BE2C (cell line): Measurements from ENCODE around the gene GPC3.

Experiments used
- DNase-seq: peaks from one replicate; pipeline ENCODE4 v3.0.0-alpha.2; 2020
- H3K27me3 ChIP-seq: fragments of 250-450 bp; sonication (Bioruptor Pico); 2 replicates; pipeline ENCODE4 v1.5.1; 2020; ENCODE audit warnings: mild to moderate bottlenecking
- H3K36me3 ChIP-seq: fragments of 250-450 bp; sonication (Bioruptor Pico); 2 replicates; pipeline ENCODE4 v1.5.1; 2020; ENCODE audit warnings: mild to moderate bottlenecking
- H3K4me1 ChIP-seq: fragments of 250-450 bp; sonication (Bioruptor Pico); 2 replicates; pipeline ENCODE4 v1.5.1; 2020
- H3K4me3 ChIP-seq: 2 replicates; pipeline ENCODE4 v1.5.1; 2011; ENCODE audit warnings: low read depth, low read length
- H3K9me3 ChIP-seq: fragments of 250-450 bp; sonication (Bioruptor Pico); 2 replicates; pipeline ENCODE4 v1.5.1; 2020
- TF ChIP-seq, protein P1 (sequence below): IDR thresholded peaks from 2 replicates; pipeline ENCODE4 v1.5.1; 2012; ENCODE audit warnings: mild to moderate bottlenecking, low read depth, low read length

GPC3 gene

DNA sequence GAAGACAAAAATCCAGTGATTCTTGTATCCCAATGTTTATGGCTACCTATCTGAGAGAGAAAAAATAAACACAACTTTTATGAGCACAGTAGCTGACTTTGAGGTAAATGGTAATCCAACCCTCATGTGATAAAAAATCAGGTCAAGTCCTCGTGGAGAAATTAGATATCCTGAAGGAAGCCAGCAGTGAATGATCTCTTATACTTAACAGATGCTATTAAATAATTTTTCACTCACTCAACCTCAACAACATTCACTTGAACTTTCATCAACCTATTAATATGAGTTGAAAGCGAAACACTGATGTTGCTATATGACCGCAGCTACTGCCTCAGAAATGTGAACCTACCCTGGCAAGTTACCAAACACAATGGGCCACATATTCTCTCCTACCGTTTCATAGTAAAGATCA, 105.4 kb downstream of the GPC3 start:
- no peaks in the 10 kb centered on the region for H3K36me3 ChIP-seq
- no peaks in the 10 kb centered on the region for H3K27me3 ChIP-seq
- no peaks in the 10 kb centered on the region for H3K4me1 ChIP-seq
- H3K4me3 ChIP-seq = no peak overlapping the region
- no peak for DNase-seq
- TF ChIP-seq, protein P1, sequence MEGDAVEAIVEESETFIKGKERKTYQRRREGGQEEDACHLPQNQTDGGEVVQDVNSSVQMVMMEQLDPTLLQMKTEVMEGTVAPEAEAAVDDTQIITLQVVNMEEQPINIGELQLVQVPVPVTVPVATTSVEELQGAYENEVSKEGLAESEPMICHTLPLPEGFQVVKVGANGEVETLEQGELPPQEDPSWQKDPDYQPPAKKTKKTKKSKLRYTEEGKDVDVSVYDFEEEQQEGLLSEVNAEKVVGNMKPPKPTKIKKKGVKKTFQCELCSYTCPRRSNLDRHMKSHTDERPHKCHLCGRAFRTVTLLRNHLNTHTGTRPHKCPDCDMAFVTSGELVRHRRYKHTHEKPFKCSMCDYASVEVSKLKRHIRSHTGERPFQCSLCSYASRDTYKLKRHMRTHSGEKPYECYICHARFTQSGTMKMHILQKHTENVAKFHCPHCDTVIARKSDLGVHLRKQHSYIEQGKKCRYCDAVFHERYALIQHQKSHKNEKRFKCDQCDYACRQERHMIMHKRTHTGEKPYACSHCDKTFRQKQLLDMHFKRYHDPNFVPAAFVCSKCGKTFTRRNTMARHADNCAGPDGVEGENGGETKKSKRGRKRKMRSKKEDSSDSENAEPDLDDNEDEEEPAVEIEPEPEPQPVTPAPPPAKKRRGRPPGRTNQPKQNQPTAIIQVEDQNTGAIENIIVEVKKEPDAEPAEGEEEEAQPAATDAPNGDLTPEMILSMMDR = no peak
- no peaks in the 10 kb centered on the region for H3K9me3 ChIP-seq

DNA sequence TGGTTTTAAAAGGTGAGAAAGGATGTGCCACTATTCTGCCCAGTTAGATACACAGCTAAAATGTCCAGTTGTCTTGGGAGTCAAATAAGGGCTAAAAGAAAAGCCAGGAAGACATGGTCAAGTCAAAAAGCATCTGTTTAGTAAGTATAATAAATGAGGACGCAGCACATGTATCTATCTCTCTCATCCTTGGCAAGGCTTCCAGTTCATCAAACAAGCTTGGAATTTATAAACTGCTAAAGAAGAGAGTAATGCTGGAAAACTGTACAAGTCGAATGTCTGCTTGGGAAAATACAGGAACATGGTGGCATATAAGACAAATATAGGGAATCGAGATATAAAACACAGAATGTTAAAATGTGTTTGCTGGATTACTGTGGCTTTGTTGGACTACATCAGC, 106.7 kb downstream of the GPC3 start:
- Histone ChIP-seq H3K9me3 (no peaks in the 10 kb centered on the region), H3K4me3 (no peak overlapping the region), H3K27me3 (no peaks in the 10 kb centered on the region), H3K4me1 (no peaks in the 10 kb centered on the region), H3K36me3 (no peaks in the 10 kb centered on the region)
- DNase-seq = no peak
- TF ChIP-seq, protein P1 = no peak

DNA sequence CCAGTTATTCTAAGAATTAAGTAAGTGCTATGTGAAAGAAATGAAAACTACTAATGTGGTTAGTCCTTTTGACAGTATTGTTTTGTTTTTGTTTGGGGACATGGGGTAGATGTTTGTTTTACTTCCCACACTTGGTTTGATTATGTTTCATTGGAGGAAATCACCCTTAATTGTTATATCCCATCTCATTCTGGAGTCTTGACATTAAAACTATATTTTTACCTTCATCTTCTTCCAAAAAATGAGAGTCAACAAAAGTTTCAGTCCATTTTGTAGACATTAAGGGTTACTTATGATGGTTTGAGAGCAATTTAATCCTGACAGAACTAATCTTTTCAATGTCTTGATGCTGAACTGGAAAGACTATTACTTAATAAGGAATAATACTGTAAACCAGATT, 108.7 kb downstream of the GPC3 start:
- Histone ChIP-seq H3K36me3 (no peaks in the 10 kb centered on the region), H3K4me3 (no peak overlapping the region), H3K9me3 (no peaks in the 10 kb centered on the region), H3K27me3 (no peaks in the 10 kb centered on the region), H3K4me1 (no peaks in the 10 kb centered on the region)
- DNase-seq = no peak
- TF ChIP-seq, protein P1 = no peak

DNA sequence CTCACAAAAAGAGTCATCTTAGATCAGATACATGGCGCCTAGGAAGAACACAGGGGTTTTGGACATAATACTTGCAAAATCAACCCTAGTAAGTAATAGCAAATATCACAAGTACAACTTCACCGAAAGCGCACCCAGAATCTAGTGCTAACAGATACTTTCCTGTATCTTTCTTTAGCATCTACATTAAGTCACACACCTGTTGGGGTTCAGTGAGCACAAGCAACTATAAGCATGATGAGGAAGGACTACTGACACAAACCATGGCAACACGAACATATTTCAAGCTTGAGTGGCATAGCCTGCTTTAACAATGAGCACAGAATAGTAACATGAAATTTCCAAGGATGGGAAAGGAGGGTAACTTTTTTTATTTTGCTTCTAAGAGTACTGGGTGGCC, 116.1 kb downstream of the GPC3 start:
- Histone ChIP-seq H3K27me3 (no peaks in the 10 kb centered on the region), H3K4me1 (no peaks in the 10 kb centered on the region), H3K9me3 (no peaks in the 10 kb centered on the region), H3K36me3 (no peaks in the 10 kb centered on the region), H3K4me3 (no peak overlapping the region)
- TF ChIP-seq, protein P1 = no peak
- DNase-seq = no peak

DNA sequence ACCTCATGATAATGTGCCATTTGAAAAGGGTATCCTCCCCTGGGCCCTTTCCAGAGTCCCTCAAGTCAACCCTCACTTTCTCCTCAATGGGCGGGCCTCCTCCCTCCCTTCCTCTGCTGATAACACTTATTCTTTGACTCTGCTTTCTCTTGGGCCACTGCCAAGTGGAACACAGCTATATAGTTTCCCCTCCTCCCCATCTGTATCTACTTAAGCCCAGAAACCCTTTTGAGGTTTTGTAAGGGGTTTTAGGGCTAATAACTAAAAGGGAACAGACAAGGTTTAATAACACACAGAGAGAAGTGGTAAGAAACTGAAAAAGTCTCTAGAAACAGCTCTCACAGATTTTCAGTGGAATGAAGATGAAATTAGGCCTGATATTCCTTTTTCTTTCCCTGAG, 116.7 kb downstream of the GPC3 start:
- no peaks in the 10 kb centered on the region for H3K9me3 ChIP-seq
- H3K4me3 ChIP-seq = no peak overlapping the region
- H3K27me3 ChIP-seq = no peaks in the 10 kb centered on the region
- TF ChIP-seq, protein P1 = no peak
- peak; percentile 4 for DNase-seq
- H3K36me3 ChIP-seq = no peaks in the 10 kb centered on the region
- H3K4me1 ChIP-seq = no peaks in the 10 kb centered on the region

DNA sequence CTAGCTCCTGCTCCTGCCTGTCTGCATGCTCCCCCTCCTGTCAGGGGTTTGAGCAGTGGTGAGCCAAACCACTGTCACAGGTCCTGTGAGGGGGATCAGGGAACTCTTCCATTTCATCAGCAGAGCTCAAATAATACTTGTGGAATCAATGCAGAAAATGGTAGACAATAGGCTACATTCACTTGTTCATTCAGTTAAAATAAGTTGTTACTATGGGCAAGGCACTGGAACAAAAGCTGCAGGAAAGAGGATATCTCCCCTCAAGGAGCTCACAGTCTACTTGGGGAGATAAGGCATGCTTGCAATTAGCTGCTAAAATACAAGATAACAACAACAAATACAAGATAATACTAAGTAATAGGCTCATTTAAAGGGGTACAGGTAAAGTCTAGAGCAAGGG, 117.1 kb downstream of the GPC3 start:
- no peaks in the 10 kb centered on the region for H3K9me3 ChIP-seq
- TF ChIP-seq, protein P1 = no peak
- H3K36me3 ChIP-seq = no peaks in the 10 kb centered on the region
- H3K4me1 ChIP-seq = no peaks in the 10 kb centered on the region
- H3K27me3 ChIP-seq = no peaks in the 10 kb centered on the region
- no peak overlapping the region for H3K4me3 ChIP-seq
- DNase-seq = no peak
